ENCODE measurements around the gene POC1B. TPM values are rescaled to one million over a fixed set of nuclear protein-coding genes. Genes with fewer than 3 reads are reported as not detected.

Gene POC1B
- total RNA-seq, 1 donor from 2014 or later = 40.3 TPM

DNA sequence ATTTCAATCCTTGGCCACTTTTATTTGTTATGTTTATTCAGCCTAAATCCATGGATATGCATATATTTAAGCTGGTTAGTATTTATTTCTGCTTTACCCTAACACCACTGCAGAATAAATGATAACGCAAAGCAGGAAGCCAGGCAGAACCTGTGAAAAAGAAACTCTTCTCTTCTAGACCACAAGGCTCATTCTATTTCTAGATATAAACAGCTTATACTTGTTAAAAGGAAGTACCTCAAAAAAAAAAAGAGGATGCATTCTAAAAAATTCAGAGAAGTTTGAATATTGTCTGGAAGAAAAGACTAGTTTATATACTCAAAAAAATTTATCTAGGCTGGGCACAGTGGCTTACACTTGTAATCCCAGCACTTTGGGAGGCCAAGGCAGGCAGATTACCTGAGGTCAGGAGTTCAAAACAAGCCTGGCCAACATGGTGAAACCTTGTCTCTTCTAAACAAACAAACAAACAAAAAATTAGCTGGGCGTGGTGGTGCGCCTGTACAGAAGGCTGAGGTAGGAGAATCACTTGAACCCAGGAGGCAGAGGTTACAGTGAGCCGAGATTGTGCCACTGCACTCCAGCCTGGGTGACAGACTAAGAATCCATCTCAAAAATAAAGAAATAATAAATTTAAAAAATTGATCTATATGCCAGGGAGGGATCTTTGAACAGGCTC is 57.1 kb downstream of the POC1B start:
- Histone ChIP-seq H3K79me2 (ENCODE audit: low read depth) (no peaks in the 10 kb centered on the region), H4K20me1 (ENCODE audit: low read depth) (no peaks in the 10 kb centered on the region), H3K27me3 (no peaks in the 10 kb centered on the region), H3F3A (ENCODE audit: low read depth) (no peaks in the 10 kb centered on the region), H3K4me2 (no peak overlapping the region), H3K9me3 (ENCODE audit: low read depth) (no peaks in the 10 kb centered on the region), H2AFZ (replicated peaks) (no peak overlapping the region), H3K4me3 (no peak overlapping the region), H3K36me3 (no peaks in the 10 kb centered on the region), H3K27ac (no peak overlapping the region), H3K9ac (no peak overlapping the region), H3K4me1 (no peaks in the 10 kb centered on the region)
- no peaks in the 10 kb centered on the region for H3K4me1 Mint-ChIP-seq
- peaks cover 8% of the 10 kb centered on the region for H3K36me3 Mint-ChIP-seq
- H3K4me3 Mint-ChIP-seq = no peak overlapping the region
- TF ChIP-seq, protein P1, sequence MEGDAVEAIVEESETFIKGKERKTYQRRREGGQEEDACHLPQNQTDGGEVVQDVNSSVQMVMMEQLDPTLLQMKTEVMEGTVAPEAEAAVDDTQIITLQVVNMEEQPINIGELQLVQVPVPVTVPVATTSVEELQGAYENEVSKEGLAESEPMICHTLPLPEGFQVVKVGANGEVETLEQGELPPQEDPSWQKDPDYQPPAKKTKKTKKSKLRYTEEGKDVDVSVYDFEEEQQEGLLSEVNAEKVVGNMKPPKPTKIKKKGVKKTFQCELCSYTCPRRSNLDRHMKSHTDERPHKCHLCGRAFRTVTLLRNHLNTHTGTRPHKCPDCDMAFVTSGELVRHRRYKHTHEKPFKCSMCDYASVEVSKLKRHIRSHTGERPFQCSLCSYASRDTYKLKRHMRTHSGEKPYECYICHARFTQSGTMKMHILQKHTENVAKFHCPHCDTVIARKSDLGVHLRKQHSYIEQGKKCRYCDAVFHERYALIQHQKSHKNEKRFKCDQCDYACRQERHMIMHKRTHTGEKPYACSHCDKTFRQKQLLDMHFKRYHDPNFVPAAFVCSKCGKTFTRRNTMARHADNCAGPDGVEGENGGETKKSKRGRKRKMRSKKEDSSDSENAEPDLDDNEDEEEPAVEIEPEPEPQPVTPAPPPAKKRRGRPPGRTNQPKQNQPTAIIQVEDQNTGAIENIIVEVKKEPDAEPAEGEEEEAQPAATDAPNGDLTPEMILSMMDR (IDR thresholded peaks at IDR 0.05) = no peak
- TF ChIP-seq EZH2 (IDR thresholded peaks at IDR 0.05) (no peak), EZH2phosphoT487 (IDR thresholded peaks at IDR 0.05) (no peak)
- no peaks in the 10 kb centered on the region for H3K27me3 Mint-ChIP-seq (ENCODE audit: insufficient read depth, low read depth)
- DNase-seq (ENCODE audit: low spot score) = no peak
- H3K9me3 Mint-ChIP-seq = no peaks in the 10 kb centered on the region
- no peak overlapping the region for H3K27ac Mint-ChIP-seq

GRCh38 chr12:89468017-89468416 is 57.8 kb downstream of the POC1B start:
- no peaks in the 10 kb centered on the region for H4K20me1 ChIP-seq (ENCODE audit: low read depth)
- H3K27me3 ChIP-seq = no peaks in the 10 kb centered on the region
- H3K4me3 Mint-ChIP-seq = no peak overlapping the region
- no peaks in the 10 kb centered on the region for H3K9me3 ChIP-seq (ENCODE audit: low read depth)
- TF ChIP-seq EZH2 (IDR thresholded peaks at IDR 0.05) (no peak), EZH2phosphoT487 (IDR thresholded peaks at IDR 0.05) (no peak)
- TF ChIP-seq, protein P1 (IDR thresholded peaks at IDR 0.05) = no peak
- peaks cover 8% of the 10 kb centered on the region for H3K36me3 Mint-ChIP-seq
- no peaks in the 10 kb centered on the region for H3K79me2 ChIP-seq (ENCODE audit: low read depth)
- no peak overlapping the region for H2AFZ ChIP-seq (replicated peaks)
- H3K4me2 ChIP-seq = no peak overlapping the region
- no peak overlapping the region for H3K9ac ChIP-seq
- no peaks in the 10 kb centered on the region for H3K27me3 Mint-ChIP-seq (ENCODE audit: insufficient read depth, low read depth)
- no peaks in the 10 kb centered on the region for H3F3A ChIP-seq (ENCODE audit: low read depth)
- DNase-seq (ENCODE audit: low spot score) = no peak
- no peaks in the 10 kb centered on the region for H3K9me3 Mint-ChIP-seq
- H3K4me1 Mint-ChIP-seq = no peaks in the 10 kb centered on the region
- no peaks in the 10 kb centered on the region for H3K4me1 ChIP-seq
- H3K27ac Mint-ChIP-seq = no peak overlapping the region
- no peaks in the 10 kb centered on the region for H3K36me3 ChIP-seq
- H3K27ac ChIP-seq = no peak overlapping the region
- no peak overlapping the region for H3K4me3 ChIP-seq

- TF ChIP-seq EZH2phosphoT487 (IDR thresholded peaks at IDR 0.05) (no peak), EZH2 (IDR thresholded peaks at IDR 0.05) (no peak)
- TF ChIP-seq, protein P1 (IDR thresholded peaks at IDR 0.05) = no peak
- Histone ChIP-seq H4K20me1 (ENCODE audit: low read depth) (no peaks in the 10 kb centered on the region), H2AFZ (replicated peaks) (no peak overlapping the region), H3K27ac (no peak overlapping the region), H3K36me3 (no peaks in the 10 kb centered on the region), H3K79me2 (ENCODE audit: low read depth) (no peaks in the 10 kb centered on the region), H3K9me3 (ENCODE audit: low read depth) (no peaks in the 10 kb centered on the region), H3K27me3 (no peaks in the 10 kb centered on the region), H3K9ac (no peak overlapping the region), H3K4me2 (no peak overlapping the region), H3K4me3 (no peak overlapping the region), H3K4me1 (peaks cover 8% of the 10 kb centered on the region), H3F3A (ENCODE audit: low read depth) (no peaks in the 10 kb centered on the region)
- Mint-ChIP-seq H3K4me1 (peaks cover 18% of the 10 kb centered on the region), H3K4me3 (no peak overlapping the region), H3K36me3 (peaks cover 8% of the 10 kb centered on the region), H3K9me3 (no peaks in the 10 kb centered on the region), H3K27me3 (ENCODE audit: insufficient read depth, low read depth) (no peaks in the 10 kb centered on the region), H3K27ac (no peak overlapping the region)
- DNase-seq (ENCODE audit: low spot score) = no peak
Measured at GRCh38 chr12:89464974-89465592, 60.8 kb downstream of the POC1B start.
